ENCODE measurements around the gene PTPRN2.

PTPRN2 gene

GRCh38 chr7:157996359-157997079 lies 591.1 kb downstream of the PTPRN2 start:
- Histone ChIP-seq H3K4me1 (ENCODE audit: insufficient read depth, low read length) (peaks cover 4% of the 10 kb centered on the region), H3K9me3 (ENCODE audit: control insufficient read depth, insufficient read depth, low read length) (no peaks in the 10 kb centered on the region), H3K9ac (ENCODE audit: low read depth, low read length) (no peak overlapping the region), H3K36me3 (ENCODE audit: insufficient read depth, low read length) (no peaks in the 10 kb centered on the region)

- Histone ChIP-seq H3K9me3 (ENCODE audit: control insufficient read depth, insufficient read depth, low read length) (no peaks in the 10 kb centered on the region), H3K9ac (ENCODE audit: low read depth, low read length) (no peak overlapping the region), H3K4me1 (ENCODE audit: insufficient read depth, low read length) (peaks cover 4% of the 10 kb centered on the region), H3K36me3 (ENCODE audit: insufficient read depth, low read length) (no peaks in the 10 kb centered on the region)
These were observed 591.8 kb downstream of the PTPRN2 start for GRCh38 chr7:157995815-157996214.

GRCh38 chr7:157994319-157994718 lies 593.3 kb downstream of the PTPRN2 start:
- Histone ChIP-seq H3K9me3 (ENCODE audit: control insufficient read depth, insufficient read depth, low read length) (no peaks in the 10 kb centered on the region), H3K9ac (ENCODE audit: low read depth, low read length) (no peak overlapping the region), H3K4me1 (ENCODE audit: insufficient read depth, low read length) (no peaks in the 10 kb centered on the region), H3K36me3 (ENCODE audit: insufficient read depth, low read length) (no peaks in the 10 kb centered on the region)

DNA sequence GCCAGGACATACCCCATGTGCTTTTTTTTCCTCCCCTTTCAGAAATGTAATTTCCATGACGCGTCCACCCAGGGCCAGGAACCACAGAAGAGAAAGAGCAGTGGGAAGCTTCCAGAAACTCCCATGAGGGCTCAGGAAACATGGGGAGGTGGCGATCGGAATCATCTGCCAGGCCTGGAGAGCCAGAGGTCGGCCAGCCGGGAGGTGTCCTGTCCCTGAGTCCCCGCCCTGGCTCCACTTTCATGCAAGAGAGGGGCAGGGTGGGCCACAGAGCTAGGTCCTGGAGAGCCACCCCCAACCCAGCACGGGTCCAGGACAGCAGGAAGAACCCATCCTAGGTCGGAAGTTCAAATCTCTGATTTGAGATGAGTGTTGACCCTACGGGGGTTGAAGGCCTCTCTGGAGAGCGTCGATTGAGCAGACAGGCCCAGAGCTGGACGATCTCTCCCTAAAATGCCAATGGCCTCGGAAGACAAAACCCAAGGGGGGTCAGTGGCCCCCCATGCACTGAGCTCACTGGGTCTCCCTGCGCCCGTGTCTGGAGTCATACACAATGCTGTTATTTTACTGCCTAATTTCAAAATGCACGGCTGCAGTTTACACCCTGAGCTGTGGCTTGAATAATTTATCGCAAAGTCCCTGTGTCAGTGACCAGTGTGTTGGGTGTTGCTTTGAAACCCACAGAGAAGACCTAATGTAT lies 594.1 kb downstream of the PTPRN2 start:
- no peaks in the 10 kb centered on the region for H3K9me3 ChIP-seq (ENCODE audit: control insufficient read depth, insufficient read depth, low read length)

DNA sequence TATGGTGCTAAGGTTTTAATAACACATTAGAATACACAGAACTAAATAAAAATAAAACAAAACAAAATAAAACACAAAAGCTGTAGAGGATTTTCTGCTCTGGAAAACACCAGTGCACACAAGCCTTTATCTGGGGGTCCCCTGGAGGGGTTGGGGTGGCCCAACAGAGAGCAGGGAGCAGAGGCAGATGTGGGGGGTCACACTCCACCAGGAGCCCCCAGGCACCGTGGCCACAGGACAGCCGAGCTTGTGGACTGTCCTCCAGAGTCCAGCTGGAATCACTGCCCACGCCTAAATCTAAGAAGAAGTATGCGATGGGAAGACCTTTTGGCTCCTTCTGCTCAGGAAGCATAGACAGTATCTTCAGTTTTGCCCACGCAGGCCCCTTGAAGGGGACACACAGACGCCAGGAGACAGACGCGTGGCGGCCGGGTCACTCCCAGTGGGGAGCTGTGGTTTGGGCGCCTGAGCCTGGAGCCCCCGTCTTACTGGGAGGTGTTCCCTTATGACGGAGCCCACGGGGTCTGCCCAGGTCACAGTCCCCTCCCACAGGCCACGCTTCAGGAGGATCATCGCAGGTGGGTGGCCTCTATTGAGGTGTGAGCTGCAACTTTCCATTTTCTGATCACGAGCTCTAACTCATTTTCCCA lies 595.0 kb downstream of the PTPRN2 start:
- no peaks in the 10 kb centered on the region for H3K36me3 ChIP-seq (ENCODE audit: insufficient read depth, low read length)
- no peaks in the 10 kb centered on the region for H3K4me1 ChIP-seq (ENCODE audit: insufficient read depth, low read length)
- H3K9me3 ChIP-seq (ENCODE audit: control insufficient read depth, insufficient read depth, low read length), result no peaks in the 10 kb centered on the region
- no peak overlapping the region for H3K9ac ChIP-seq (ENCODE audit: low read depth, low read length)

More for the DNA sequence above, 594.1 kb downstream of the PTPRN2 start:
- H3K4me1 ChIP-seq (ENCODE audit: insufficient read depth, low read length), result no peaks in the 10 kb centered on the region
- no peaks in the 10 kb centered on the region for H3K36me3 ChIP-seq (ENCODE audit: insufficient read depth, low read length)
- no peak overlapping the region for H3K9ac ChIP-seq (ENCODE audit: low read depth, low read length)

DNA sequence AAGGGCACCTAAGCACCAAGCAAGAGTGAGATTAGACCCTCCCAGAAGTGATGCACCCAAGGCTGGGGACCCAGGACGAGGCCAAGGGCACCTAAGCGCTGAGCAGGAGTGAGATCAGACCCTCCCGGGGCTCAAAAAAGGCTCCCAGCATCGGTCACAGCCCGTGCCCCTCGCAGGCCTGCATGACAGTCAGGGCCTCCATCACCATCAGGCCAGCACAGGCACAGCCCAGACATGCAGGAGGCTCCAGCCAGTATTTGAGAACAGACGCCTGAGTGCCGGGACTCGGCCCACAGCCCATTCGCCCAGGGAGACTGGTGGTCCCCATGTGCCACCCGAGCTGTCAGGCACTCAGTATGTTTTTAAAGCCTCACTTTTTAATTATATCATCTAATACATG lies 595.9 kb downstream of the PTPRN2 start:
- H3K9me3 ChIP-seq (ENCODE audit: control insufficient read depth, insufficient read depth, low read length), result no peaks in the 10 kb centered on the region
- no peaks in the 10 kb centered on the region for H3K4me1 ChIP-seq (ENCODE audit: insufficient read depth, low read length)
- H3K9ac ChIP-seq (ENCODE audit: low read depth, low read length), result no peak overlapping the region
- no peaks in the 10 kb centered on the region for H3K36me3 ChIP-seq (ENCODE audit: insufficient read depth, low read length)

GRCh38 chr7:157991351-157991750 lies 596.3 kb downstream of the PTPRN2 start:
- H3K36me3 ChIP-seq (ENCODE audit: insufficient read depth, low read length), result no peaks in the 10 kb centered on the region
- no peak overlapping the region for H3K9ac ChIP-seq (ENCODE audit: low read depth, low read length)
- H3K4me1 ChIP-seq (ENCODE audit: insufficient read depth, low read length), result no peaks in the 10 kb centered on the region
- H3K9me3 ChIP-seq (ENCODE audit: control insufficient read depth, insufficient read depth, low read length), result no peaks in the 10 kb centered on the region

- Histone ChIP-seq H3K9me3 (ENCODE audit: control insufficient read depth, insufficient read depth, low read length) (no peaks in the 10 kb centered on the region), H3K36me3 (ENCODE audit: insufficient read depth, low read length) (no peaks in the 10 kb centered on the region), H3K4me1 (ENCODE audit: insufficient read depth, low read length) (no peaks in the 10 kb centered on the region), H3K9ac (ENCODE audit: low read depth, low read length) (no peak overlapping the region)
These were observed 596.8 kb downstream of the PTPRN2 start for GRCh38 chr7:157990881-157991250.

GRCh38 chr7:157990226-157990880 lies 597.3 kb downstream of the PTPRN2 start:
- Histone ChIP-seq H3K9ac (ENCODE audit: low read depth, low read length) (no peak overlapping the region), H3K36me3 (ENCODE audit: insufficient read depth, low read length) (no peaks in the 10 kb centered on the region), H3K4me1 (ENCODE audit: insufficient read depth, low read length) (no peaks in the 10 kb centered on the region), H3K9me3 (ENCODE audit: control insufficient read depth, insufficient read depth, low read length) (no peaks in the 10 kb centered on the region)

- H3K9ac ChIP-seq (ENCODE audit: low read depth, low read length), result no peak overlapping the region
- no peaks in the 10 kb centered on the region for H3K9me3 ChIP-seq (ENCODE audit: control insufficient read depth, insufficient read depth, low read length)
- no peaks in the 10 kb centered on the region for H3K4me1 ChIP-seq (ENCODE audit: insufficient read depth, low read length)
- H3K36me3 ChIP-seq (ENCODE audit: insufficient read depth, low read length), result no peaks in the 10 kb centered on the region
These were observed 598.0 kb downstream of the PTPRN2 start for GRCh38 chr7:157989589-157989988.

- Histone ChIP-seq H3K9me3 (ENCODE audit: control insufficient read depth, insufficient read depth, low read length) (no peaks in the 10 kb centered on the region), H3K4me1 (ENCODE audit: insufficient read depth, low read length) (0 out of 2 replicates have a peak, but pooled peaks cover 6% of the 10 kb centered on the region), H3K36me3 (ENCODE audit: insufficient read depth, low read length) (no peaks in the 10 kb centered on the region), H3K9ac (ENCODE audit: low read depth, low read length) (no peak overlapping the region)
These were observed 599.7 kb downstream of the PTPRN2 start for GRCh38 chr7:157987906-157988305.

- Histone ChIP-seq H3K36me3 (ENCODE audit: insufficient read depth, low read length) (no peaks in the 10 kb centered on the region), H3K4me1 (ENCODE audit: insufficient read depth, low read length) (0 out of 2 replicates have a peak, but pooled peaks cover 6% of the 10 kb centered on the region), H3K9ac (ENCODE audit: low read depth, low read length) (no peak overlapping the region), H3K9me3 (ENCODE audit: control insufficient read depth, insufficient read depth, low read length) (no peaks in the 10 kb centered on the region)
These were observed 601.6 kb downstream of the PTPRN2 start for GRCh38 chr7:157986051-157986450.

GRCh38 chr7:157985636-157986035 lies 602.0 kb downstream of the PTPRN2 start:
- Histone ChIP-seq H3K36me3 (ENCODE audit: insufficient read depth, low read length) (no peaks in the 10 kb centered on the region), H3K9me3 (ENCODE audit: control insufficient read depth, insufficient read depth, low read length) (no peaks in the 10 kb centered on the region), H3K4me1 (ENCODE audit: insufficient read depth, low read length) (0 out of 2 replicates have a peak, but pooled peaks cover 6% of the 10 kb centered on the region), H3K9ac (ENCODE audit: low read depth, low read length) (no peak overlapping the region)

GRCh38 chr7:157984423-157985163 lies 603.0 kb downstream of the PTPRN2 start:
- Histone ChIP-seq H3K36me3 (ENCODE audit: insufficient read depth, low read length) (no peaks in the 10 kb centered on the region), H3K9ac (ENCODE audit: low read depth, low read length) (no peak overlapping the region), H3K4me1 (ENCODE audit: insufficient read depth, low read length) (0 out of 2 replicates have a peak, but pooled peaks cover 6% of the 10 kb centered on the region), H3K9me3 (ENCODE audit: control insufficient read depth, insufficient read depth, low read length) (no peaks in the 10 kb centered on the region)

All from ES-I3 (cell line).